Common myeloid progenitor, CD34-positive (primary cell): ENCODE results near the gene NDUFS2.

Experiments used
- CTCF ChIA-PET: fragments of 350-600 bp; sonication (Branson Sonifier 250); formaldehyde crosslinking; loops from one replicate; lab custom pipeline; 2021; ENCODE audit warnings: antibody characterized with exemption; lab: Charles Lee
- POLR2A ChIA-PET: fragments of 350-600 bp; sonication (Branson Sonifier 250); formaldehyde crosslinking; loops from one replicate; lab custom pipeline; 2021; ENCODE audit warnings: antibody characterized with exemption; lab: Charles Lee
- DNase-seq, 3 donors: peaks; one replicate each; pipeline versions ENCODE4 v3.0.0 to v3.0.0-alpha.2; 2013
- H3K27ac ChIP-seq, 2 experiments: 1 replicate in 1 of 2; 2 replicates in 1 of 2; pipeline ENCODE4 v1.7.0; 2013; ENCODE audit warnings: inconsistent platforms in 2 of 2, low read length in 2 of 2, mild to moderate bottlenecking in 2 of 2, low read depth in 1 of 2, moderate library complexity in 1 of 2; ENCODE audit not compliant: severe bottlenecking in 2 of 2, insufficient read depth in 1 of 2, poor library complexity in 1 of 2
- H3K27me3 ChIP-seq, 5 experiments: replicated peaks in 2 of 5; 1 replicate in 3 of 5; 2 replicates in 2 of 5; pipeline versions ENCODE4 v1.6.1 to v1.7.0; 2013; ENCODE audit warnings: low read length in 4 of 5, mild to moderate bottlenecking in 2 of 5, moderate library complexity in 2 of 5, inconsistent platforms in 1 of 5; ENCODE audit not compliant: insufficient read depth in 5 of 5, control insufficient read depth in 4 of 5
- H3K36me3 ChIP-seq, 4 experiments: 1 replicate in 2 of 4; 2 replicates in 2 of 4; pipeline versions ENCODE4 v1.6.1 to v1.7.0; 2013; ENCODE audit warnings: low read length in 3 of 4, control low read depth in 1 of 4, mild to moderate bottlenecking in 1 of 4; ENCODE audit not compliant: control insufficient read depth in 4 of 4, insufficient read depth in 4 of 4
- H3K4me1 ChIP-seq, 4 experiments: 1 replicate in 3 of 4; 2 replicates in 1 of 4; pipeline versions ENCODE4 v1.6.1 to v1.7.1; 2013; ENCODE audit warnings: low read length in 3 of 4, mild to moderate bottlenecking in 3 of 4, control low read depth in 1 of 4, inconsistent platforms in 1 of 4, moderate library complexity in 1 of 4; ENCODE audit not compliant: control insufficient read depth in 4 of 4, insufficient read depth in 4 of 4; ENCODE audit errors: control extremely low read depth in 1 of 4
- H3K4me3 ChIP-seq, 7 experiments: 1 replicate in 4 of 7; 2 replicates in 3 of 7; pipeline versions ENCODE4 v1.5.1 to v1.7.0; 2013; ENCODE audit warnings: mild to moderate bottlenecking in 7 of 7, low read length in 6 of 7, moderate library complexity in 6 of 7, inconsistent platforms in 2 of 7, low read depth in 2 of 7, control low read depth in 1 of 7; ENCODE audit not compliant: insufficient read depth in 4 of 7, control insufficient read depth in 1 of 7; ENCODE audit errors: extremely low read depth in 1 of 7
- H3K9me3 ChIP-seq, 5 experiments: 1 replicate in 4 of 5; 2 replicates in 1 of 5; pipeline versions ENCODE4 v1.6.1 to v1.7.1; 2013; ENCODE audit warnings: low read length in 4 of 5, mild to moderate bottlenecking in 2 of 5, inconsistent platforms in 1 of 5, low read depth in 1 of 5, moderate library complexity in 1 of 5; ENCODE audit not compliant: control insufficient read depth in 4 of 5, insufficient read depth in 2 of 5; ENCODE audit errors: control extremely low read depth in 1 of 5
- WGBS: methylation state at CpG from one replicate; pipeline ENCODE4 v1.1.5; 2013; ENCODE audit not compliant: insufficient coverage; 5-methylcytosine and 5-hydroxymethylcytosine counted together

NDUFS2 gene

DNA sequence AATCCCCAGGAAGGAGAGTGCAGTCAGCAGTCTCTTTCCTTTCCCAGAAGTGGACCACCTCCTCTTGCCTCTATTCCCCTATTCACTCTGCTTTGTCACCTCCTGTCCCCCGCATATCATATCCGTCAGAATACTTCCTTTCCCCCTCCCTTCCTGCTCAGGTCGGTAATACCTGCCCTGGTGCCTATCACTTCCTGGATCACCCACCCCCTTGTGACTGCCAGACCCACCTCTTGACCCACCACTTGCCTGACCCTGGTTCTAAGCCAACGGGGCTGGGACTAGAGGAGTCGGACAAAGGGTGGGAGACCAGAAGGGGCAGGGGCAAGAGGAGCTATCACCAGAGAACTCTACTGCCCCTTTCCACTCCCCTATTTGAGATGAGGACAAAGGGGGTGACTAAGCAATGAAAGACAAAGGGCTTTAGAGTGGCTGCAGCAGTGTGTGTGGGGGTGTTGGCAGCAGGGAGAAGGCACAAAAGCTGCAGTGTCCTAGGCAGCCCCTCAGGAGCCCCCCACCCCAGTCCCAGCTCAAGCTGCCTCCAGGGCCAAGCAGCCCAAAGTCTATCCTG, 1.7 kb upstream of the NDUFS2 start:
- ChIA-PET CTCF (interaction anchor here (1.0 to 13.6 kb wide), 6 partner anchors 8 to 102 kb away, joined by 3 to 316 read pairs (median 10); partner anchors contain the start of genes APOA2, FCER1G, PPOX and TOMM40L), POLR2A (interaction anchor here (0.7 kb wide), 1 partner anchor 15 kb away, joined by 4 read pairs; no protein-coding TSS in a partner anchor)
- Histone ChIP-seq H3K27me3 (no peaks in the 10 kb centered on the region), H3K27ac (peak overlapping the region in 1 of 2 experiments; percentile 89), H3K9me3 (no peaks in the 10 kb centered on the region), H3K4me3 (no peak overlapping the region), H3K4me1 (peaks cover 0 to 54% (median 39%) of the 10 kb centered on the region in 4 experiments), H3K36me3 (peaks cover 0 to 14% (median 7%) of the 10 kb centered on the region in 4 experiments)
- DNase-seq: no peak
- WGBS: 50% methylated on average over 1 of the region's 5 CpGs

- ChIA-PET CTCF (interaction anchor here (0.6 to 13.6 kb wide), 12 partner anchors 9 to 188 kb away, joined by 3 to 316 read pairs (median 9); partner anchors contain the start of genes APOA2, FCER1G, PPOX and TOMM40L), POLR2A (interaction anchor here (0.9 to 1.7 kb wide), 3 partner anchors 16 to 24 kb away, joined by 3 to 11 read pairs (median 4); partner anchors contain the start of gene TOMM40L)
- Histone ChIP-seq H3K9me3 (no peaks in the 10 kb centered on the region), H3K27ac (peak overlapping the region; percentile 77 to 89), H3K27me3 (no peaks in the 10 kb centered on the region), H3K4me3 (peak overlapping the region in 5 of 7 experiments; percentile 83 to 98 (median 94)), H3K4me1 (peaks cover 0 to 54% (median 39%) of the 10 kb centered on the region in 4 experiments), H3K36me3 (peaks cover 0 to 20% (median 11%) of the 10 kb centered on the region in 4 experiments)
- peak in 1 of 3 donors; percentile 41 for DNase-seq
- WGBS: 85% methylated on average over 8 of the region's 13 CpGs
Observed at GRCh38 chr1:161200992-161201835, 953 bp upstream of the NDUFS2 start.

DNA sequence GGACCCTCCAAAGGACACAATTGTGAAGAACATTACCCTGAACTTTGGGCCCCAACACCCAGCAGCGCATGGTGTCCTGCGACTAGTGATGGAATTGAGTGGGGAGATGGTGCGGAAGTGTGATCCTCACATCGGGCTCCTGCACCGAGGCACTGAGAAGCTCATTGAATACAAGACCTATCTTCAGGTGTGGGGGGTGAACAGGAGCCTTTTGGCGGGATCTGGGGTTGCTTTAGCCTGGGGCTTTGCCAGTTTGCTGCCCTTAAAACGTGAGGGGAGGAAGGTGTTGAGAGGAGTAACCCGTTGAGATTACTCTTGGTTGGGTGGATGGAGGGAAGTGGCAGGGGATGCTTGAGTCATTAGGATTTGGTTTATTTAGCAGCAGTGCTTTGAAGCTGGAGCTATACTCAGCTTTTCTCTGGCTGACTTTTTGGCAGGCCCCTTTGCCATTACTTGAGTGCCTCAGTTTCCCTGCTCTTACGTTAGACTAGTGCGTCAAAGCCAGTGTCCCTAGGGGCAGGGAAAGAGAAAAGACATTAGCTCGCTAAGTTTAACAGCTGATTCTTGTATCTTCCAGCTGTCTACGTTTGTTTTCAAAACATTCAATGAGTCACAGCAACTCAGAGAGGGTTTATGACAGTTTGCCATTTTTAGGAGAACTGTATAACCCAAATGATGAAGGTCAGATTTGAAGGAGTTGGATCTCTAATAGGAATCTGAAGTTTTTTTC, 4.4 kb downstream of the NDUFS2 start:
- Histone ChIP-seq H3K27me3 (no peaks in the 10 kb centered on the region), H3K4me3 (no peak overlapping the region), H3K27ac (no peak overlapping the region), H3K4me1 (peaks cover 0 to 30% (median 19%) of the 10 kb centered on the region in 4 experiments), H3K9me3 (no peaks in the 10 kb centered on the region), H3K36me3 (peaks cover 16 to 62% (median 46%) of the 10 kb centered on the region in 4 experiments)
- WGBS: 98% methylated on average over 12 of the region's 12 CpGs
- CTCF ChIA-PET: interaction anchor here (0.5 to 13.6 kb wide), 11 partner anchors 14 to 326 kb away, joined by 3 to 316 read pairs (median 5); partner anchors contain the start of genes APOA2, B4GALT3, CFAP126 and FCER1G
- POLR2A ChIA-PET: no interaction called here
- DNase-seq: no peak

GRCh38 chr1:161207173-161207572, 5.0 kb downstream of the NDUFS2 start:
- ChIA-PET CTCF (interaction anchor here (0.9 to 13.6 kb wide), 8 partner anchors 14 to 174 kb away, joined by 3 to 316 read pairs (median 9); partner anchors contain the start of genes APOA2, B4GALT3, FCER1G and TOMM40L), POLR2A (no interaction called here)
- peaks cover 0 to 25% (median 15%) of the 10 kb centered on the region in 4 experiments for H3K4me1 ChIP-seq
- no peak overlapping the region for H3K27ac ChIP-seq
- no peak overlapping the region for H3K4me3 ChIP-seq
- H3K9me3 ChIP-seq: no peaks in the 10 kb centered on the region
- peaks cover 16 to 67% (median 51%) of the 10 kb centered on the region in 4 experiments for H3K36me3 ChIP-seq
- no peak for DNase-seq
- H3K27me3 ChIP-seq: no peaks in the 10 kb centered on the region
- 87% methylated on average over 8 of the region's 8 CpGs for WGBS

DNA sequence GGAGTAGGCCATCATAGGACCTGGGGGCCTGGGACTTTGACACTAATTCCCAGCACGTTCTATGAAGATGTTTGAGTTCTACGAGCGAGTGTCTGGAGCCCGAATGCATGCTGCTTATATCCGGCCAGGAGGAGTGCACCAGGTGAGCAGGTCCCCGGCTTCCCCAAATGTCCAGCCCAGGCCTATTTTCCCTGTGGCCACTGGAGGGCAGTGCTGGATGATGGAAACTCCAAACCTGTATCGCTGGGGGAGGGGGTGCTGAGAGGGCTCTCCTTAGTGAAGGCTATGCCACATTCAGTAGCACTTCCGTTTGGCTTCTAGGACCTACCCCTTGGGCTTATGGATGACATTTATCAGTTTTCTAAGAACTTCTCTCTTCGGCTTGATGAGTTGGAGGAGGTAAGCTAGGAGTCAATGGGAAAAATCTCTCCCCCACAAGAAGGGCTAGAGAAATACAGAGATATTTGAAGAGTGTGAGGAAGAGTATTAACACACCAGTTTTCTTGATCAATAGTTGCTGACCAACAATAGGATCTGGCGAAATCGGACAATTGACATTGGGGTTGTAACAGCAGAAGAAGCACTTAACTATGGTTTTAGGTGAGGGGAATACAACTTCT, 7.7 kb downstream of the NDUFS2 start:
- Histone ChIP-seq H3K27me3 (no peaks in the 10 kb centered on the region), H3K4me3 (no peak overlapping the region), H3K36me3 (peaks cover 16 to 84% (median 60%) of the 10 kb centered on the region in 4 experiments), H3K4me1 (peaks cover 2 to 24% (median 8%) of the 10 kb centered on the region in 4 experiments), H3K27ac (no peak overlapping the region), H3K9me3 (no peaks in the 10 kb centered on the region)
- DNase-seq: peak; percentile 82 to 89 (median 84)
- CTCF ChIA-PET: interaction anchor here (0.6 to 13.6 kb wide), 19 partner anchors 8 to 177 kb away, joined by 3 to 316 read pairs (median 7); partner anchors contain the start of genes APOA2, CFAP126, FCER1G and NDUFS2
- WGBS: 52% methylated on average over 9 of the region's 11 CpGs
- POLR2A ChIA-PET: interaction anchor here (1.4 kb wide), 1 partner anchor 96 kb away, joined by 4 read pairs; no protein-coding TSS in a partner anchor

DNA sequence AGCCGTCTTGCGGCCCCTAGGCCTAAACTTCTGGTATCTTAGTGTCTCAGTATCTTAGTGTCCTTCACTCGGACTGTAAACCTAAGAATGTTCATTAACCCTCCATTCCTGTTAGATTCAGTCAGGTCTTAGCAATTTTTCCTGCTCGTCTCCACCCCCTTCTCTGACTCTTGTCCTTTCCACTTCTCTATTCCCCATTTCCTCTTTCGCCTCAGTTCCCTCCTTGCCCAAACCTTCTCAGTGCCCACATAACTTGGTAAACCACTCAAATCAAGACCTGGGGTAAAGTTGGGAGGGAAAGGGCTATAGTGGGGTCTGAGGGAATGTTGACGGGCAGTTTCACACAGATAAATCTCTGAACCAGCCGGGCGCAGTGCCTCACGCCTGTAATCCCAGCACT, 12.2 kb downstream of the NDUFS2 start:
- no peak for DNase-seq
- 93% methylated on average over 7 of the region's 9 CpGs for WGBS

More for the DNA sequence above, 12.2 kb downstream of the NDUFS2 start:
- Histone ChIP-seq H3K4me1 (peaks cover 8 to 60% (median 34%) of the 10 kb centered on the region in 4 experiments), H3K27me3 (no peaks in the 10 kb centered on the region), H3K36me3 (peaks cover 11 to 48% (median 39%) of the 10 kb centered on the region in 4 experiments), H3K4me3 (peak overlapping the region in 1 of 7 experiments; percentile 8), H3K27ac (no peak overlapping the region), H3K9me3 (no peaks in the 10 kb centered on the region)
- ChIA-PET POLR2A (interaction anchor here (0.6 kb wide), 1 partner anchor 91 kb away, joined by 3 read pairs; no protein-coding TSS in a partner anchor), CTCF (interaction anchor here (1.5 to 16.6 kb wide), 2 partner anchors 7 to 94 kb away, joined by 5 to 316 read pairs; partner anchors contain the start of gene NDUFS2)
